Liver (tissue), 3 donors: ENCODE results near the gene WDHD1.

Source experiments
- EGR1 ChIP-seq, 2 donors: IDR thresholded peaks; 2 replicates each; pipeline ENCODE4 v1.6.1; 2016 to 2018; ENCODE audit warnings: antibody characterized with exemption in 2 of 2, low read depth in 2 of 2
- FOXA1 ChIP-seq: IDR thresholded peaks from 2 replicates; pipeline ENCODE4 v1.6.1; 2016; ENCODE audit warnings: antibody characterized with exemption
- FOXA2 ChIP-seq: IDR thresholded peaks from 2 replicates; pipeline ENCODE4 v1.6.1; 2016; ENCODE audit warnings: antibody characterized with exemption
- GABPA ChIP-seq, 2 donors: IDR thresholded peaks in 1 of 2; conservative IDR thresholded peaks in 1 of 2; 2 replicates each; pipeline ENCODE4 v1.6.1; 2016; ENCODE audit warnings: antibody characterized with exemption in 2 of 2, mild to moderate bottlenecking in 1 of 2, moderate library complexity in 1 of 2
- JUND ChIP-seq, 2 donors: IDR thresholded peaks; 2 replicates each; pipeline ENCODE4 v1.6.1; 2016; ENCODE audit warnings: antibody characterized with exemption in 2 of 2
- RAD21 ChIP-seq, 2 donors: IDR thresholded peaks; 2 replicates each; pipeline ENCODE4 v1.6.1; 2016; ENCODE audit warnings: antibody characterized with exemption in 2 of 2, mild to moderate bottlenecking in 2 of 2
- SP1 ChIP-seq: IDR thresholded peaks from 2 replicates; pipeline ENCODE4 v1.6.1; 2018; ENCODE audit warnings: antibody characterized with exemption, mild to moderate bottlenecking
- TAF1 ChIP-seq: conservative IDR thresholded peaks from 2 replicates; pipeline ENCODE4 v1.6.1; 2016; ENCODE audit warnings: antibody characterized with exemption, mild to moderate bottlenecking
- YY1 ChIP-seq: IDR thresholded peaks from 2 replicates; pipeline ENCODE4 v1.6.1; 2016; ENCODE audit warnings: antibody characterized with exemption, mild to moderate bottlenecking
- TF ChIP-seq, protein P1 (sequence below): fragments of 150-350 bp; IDR thresholded peaks from 2 replicates; pipeline ENCODE4 v1.5.1; 2017; ENCODE audit warnings: improper control_type of control experiment, low read depth, low read length; ENCODE audit not compliant: missing input control
- TF ChIP-seq, protein P2 (sequence below): IDR thresholded peaks from 2 replicates; pipeline ENCODE4 v1.6.1; 2016; ENCODE audit warnings: antibody characterized with exemption, mild to moderate bottlenecking
- TF ChIP-seq, protein P3 (sequence below): IDR thresholded peaks from 2 replicates; pipeline ENCODE4 v1.6.1; 2016; ENCODE audit warnings: antibody characterized with exemption
- TF ChIP-seq, protein P4 (sequence below): IDR thresholded peaks from 2 replicates; pipeline ENCODE4 v1.6.1; 2016; ENCODE audit warnings: antibody characterized with exemption
- TF ChIP-seq, protein P5 (sequence below): IDR thresholded peaks from 2 replicates; pipeline ENCODE4 v1.6.1; 2016; ENCODE audit warnings: antibody characterized with exemption
- donor health status: healthy.
- donor health status: healthy.

DNA sequence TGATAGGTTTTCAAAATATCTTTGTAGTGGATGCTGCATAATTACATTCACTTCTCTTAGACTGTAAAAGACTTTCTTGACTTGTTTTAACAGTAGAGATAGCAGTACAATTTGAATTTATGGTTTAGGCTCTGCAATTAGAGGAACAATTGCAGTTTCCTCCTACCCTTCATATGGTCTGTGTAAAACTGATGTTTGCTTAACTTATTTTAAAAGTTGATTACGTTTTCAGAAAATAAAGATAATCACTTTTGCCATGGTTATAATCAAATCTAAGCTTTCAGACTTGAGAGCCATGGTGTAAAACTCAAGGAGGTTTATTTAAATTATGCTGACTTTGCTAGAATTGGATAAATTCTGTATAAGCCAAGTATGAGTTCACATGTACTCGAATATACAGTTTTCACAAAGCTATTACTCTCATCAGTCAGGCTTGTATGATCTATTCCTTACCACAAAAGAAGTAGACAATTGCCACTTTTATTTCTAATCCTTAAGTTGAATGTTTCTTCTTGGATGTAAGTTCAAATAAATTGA, 22.1 kb upstream of the WDHD1 start:
- no peak for TF ChIP-seq FOXA2
- TF ChIP-seq, protein P1, sequence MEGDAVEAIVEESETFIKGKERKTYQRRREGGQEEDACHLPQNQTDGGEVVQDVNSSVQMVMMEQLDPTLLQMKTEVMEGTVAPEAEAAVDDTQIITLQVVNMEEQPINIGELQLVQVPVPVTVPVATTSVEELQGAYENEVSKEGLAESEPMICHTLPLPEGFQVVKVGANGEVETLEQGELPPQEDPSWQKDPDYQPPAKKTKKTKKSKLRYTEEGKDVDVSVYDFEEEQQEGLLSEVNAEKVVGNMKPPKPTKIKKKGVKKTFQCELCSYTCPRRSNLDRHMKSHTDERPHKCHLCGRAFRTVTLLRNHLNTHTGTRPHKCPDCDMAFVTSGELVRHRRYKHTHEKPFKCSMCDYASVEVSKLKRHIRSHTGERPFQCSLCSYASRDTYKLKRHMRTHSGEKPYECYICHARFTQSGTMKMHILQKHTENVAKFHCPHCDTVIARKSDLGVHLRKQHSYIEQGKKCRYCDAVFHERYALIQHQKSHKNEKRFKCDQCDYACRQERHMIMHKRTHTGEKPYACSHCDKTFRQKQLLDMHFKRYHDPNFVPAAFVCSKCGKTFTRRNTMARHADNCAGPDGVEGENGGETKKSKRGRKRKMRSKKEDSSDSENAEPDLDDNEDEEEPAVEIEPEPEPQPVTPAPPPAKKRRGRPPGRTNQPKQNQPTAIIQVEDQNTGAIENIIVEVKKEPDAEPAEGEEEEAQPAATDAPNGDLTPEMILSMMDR = no peak
- no peak for TF ChIP-seq FOXA1
- TF ChIP-seq, protein P2, sequence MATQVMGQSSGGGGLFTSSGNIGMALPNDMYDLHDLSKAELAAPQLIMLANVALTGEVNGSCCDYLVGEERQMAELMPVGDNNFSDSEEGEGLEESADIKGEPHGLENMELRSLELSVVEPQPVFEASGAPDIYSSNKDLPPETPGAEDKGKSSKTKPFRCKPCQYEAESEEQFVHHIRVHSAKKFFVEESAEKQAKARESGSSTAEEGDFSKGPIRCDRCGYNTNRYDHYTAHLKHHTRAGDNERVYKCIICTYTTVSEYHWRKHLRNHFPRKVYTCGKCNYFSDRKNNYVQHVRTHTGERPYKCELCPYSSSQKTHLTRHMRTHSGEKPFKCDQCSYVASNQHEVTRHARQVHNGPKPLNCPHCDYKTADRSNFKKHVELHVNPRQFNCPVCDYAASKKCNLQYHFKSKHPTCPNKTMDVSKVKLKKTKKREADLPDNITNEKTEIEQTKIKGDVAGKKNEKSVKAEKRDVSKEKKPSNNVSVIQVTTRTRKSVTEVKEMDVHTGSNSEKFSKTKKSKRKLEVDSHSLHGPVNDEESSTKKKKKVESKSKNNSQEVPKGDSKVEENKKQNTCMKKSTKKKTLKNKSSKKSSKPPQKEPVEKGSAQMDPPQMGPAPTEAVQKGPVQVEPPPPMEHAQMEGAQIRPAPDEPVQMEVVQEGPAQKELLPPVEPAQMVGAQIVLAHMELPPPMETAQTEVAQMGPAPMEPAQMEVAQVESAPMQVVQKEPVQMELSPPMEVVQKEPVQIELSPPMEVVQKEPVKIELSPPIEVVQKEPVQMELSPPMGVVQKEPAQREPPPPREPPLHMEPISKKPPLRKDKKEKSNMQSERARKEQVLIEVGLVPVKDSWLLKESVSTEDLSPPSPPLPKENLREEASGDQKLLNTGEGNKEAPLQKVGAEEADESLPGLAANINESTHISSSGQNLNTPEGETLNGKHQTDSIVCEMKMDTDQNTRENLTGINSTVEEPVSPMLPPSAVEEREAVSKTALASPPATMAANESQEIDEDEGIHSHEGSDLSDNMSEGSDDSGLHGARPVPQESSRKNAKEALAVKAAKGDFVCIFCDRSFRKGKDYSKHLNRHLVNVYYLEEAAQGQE = no peak
- TF ChIP-seq, protein P3, sequence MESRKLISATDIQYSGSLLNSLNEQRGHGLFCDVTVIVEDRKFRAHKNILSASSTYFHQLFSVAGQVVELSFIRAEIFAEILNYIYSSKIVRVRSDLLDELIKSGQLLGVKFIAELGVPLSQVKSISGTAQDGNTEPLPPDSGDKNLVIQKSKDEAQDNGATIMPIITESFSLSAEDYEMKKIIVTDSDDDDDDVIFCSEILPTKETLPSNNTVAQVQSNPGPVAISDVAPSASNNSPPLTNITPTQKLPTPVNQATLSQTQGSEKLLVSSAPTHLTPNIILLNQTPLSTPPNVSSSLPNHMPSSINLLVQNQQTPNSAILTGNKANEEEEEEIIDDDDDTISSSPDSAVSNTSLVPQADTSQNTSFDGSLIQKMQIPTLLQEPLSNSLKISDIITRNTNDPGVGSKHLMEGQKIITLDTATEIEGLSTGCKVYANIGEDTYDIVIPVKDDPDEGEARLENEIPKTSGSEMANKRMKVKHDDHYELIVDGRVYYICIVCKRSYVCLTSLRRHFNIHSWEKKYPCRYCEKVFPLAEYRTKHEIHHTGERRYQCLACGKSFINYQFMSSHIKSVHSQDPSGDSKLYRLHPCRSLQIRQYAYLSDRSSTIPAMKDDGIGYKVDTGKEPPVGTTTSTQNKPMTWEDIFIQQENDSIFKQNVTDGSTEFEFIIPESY = no peak
- TF ChIP-seq GABPA (IDR thresholded peaks at IDR 0.05 in 1 of 2, conservative IDR thresholded peaks at IDR 0.05 in 1 of 2) = no peak
- TF ChIP-seq SP1 = no peak
- no peak for TF ChIP-seq RAD21 (IDR thresholded peaks at IDR 0.05)
- TF ChIP-seq, protein P4, sequence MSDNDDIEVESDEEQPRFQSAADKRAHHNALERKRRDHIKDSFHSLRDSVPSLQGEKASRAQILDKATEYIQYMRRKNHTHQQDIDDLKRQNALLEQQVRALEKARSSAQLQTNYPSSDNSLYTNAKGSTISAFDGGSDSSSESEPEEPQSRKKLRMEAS = no peak
- TF ChIP-seq EGR1 (IDR thresholded peaks at IDR 0.05; ENCODE audit: low read depth in 2 of 2) = no peak
- TF ChIP-seq YY1 = no peak
- no peak for TF ChIP-seq TAF1
- no peak for TF ChIP-seq JUND (IDR thresholded peaks at IDR 0.05)
- TF ChIP-seq, protein P5, sequence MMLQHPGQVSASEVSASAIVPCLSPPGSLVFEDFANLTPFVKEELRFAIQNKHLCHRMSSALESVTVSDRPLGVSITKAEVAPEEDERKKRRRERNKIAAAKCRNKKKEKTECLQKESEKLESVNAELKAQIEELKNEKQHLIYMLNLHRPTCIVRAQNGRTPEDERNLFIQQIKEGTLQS = no peak
